ENCODE measurements around the gene LYPD6B.

The LYPD6B gene

DNA sequence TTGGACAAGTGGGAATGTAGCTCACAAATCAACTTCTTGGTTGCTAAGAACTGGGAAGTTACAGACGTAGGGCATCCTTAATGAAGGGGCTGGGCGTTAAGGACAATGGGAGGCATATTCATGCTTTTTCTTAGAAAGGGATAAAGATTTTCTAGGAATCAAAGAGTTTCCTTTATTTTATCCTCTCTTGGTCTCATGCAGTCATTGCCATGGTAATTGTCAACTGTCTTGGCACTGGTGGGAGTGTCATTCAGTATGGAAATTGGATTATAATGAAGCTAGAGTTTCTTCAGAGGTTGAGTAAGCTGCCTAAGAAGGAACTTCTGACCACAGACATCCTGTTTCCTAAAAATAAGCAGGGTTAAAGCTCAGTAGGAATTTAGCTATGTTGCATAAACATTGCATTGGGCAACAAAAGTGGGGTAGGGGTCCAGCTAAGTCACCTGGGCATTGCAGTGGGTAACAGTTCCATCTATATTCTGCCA, 114.0 kb downstream of the LYPD6B start:
- H3K27ac ChIP-seq (replicated peaks; ENCODE audit: low read length), result no peak overlapping the region
- H3K79me1 ChIP-seq (ENCODE audit: low read depth, low read length), result no peaks in the 10 kb centered on the region
- no peaks in the 10 kb centered on the region for H3K36me3 ChIP-seq (replicated peaks in 1 of 2; ENCODE audit: control insufficient read depth in 2 of 2, insufficient read depth in 2 of 2, low read length in 2 of 2)
- H3K4me1 ChIP-seq (ENCODE audit: control insufficient read depth in 2 of 2, insufficient read depth in 1 of 2, low read depth in 1 of 2, low read length in 2 of 2), result no peaks in the 10 kb centered on the region
- H2AFZ ChIP-seq (ENCODE audit: low read length), result no peak overlapping the region
- no peak overlapping the region for H2BK12ac ChIP-seq (ENCODE audit: low read length)
- H3K4me2 ChIP-seq (ENCODE audit: insufficient read depth, low read length, poor library complexity, severe bottlenecking), result no peak overlapping the region
- WGBS, 2 donors (ENCODE audit: extremely low coverage in 2 of 2, insufficient read length in 2 of 2, insufficient replicate concordance in 1 of 2), result no CpG with 5 or more reads among the region's 2 CpGs
- H2AK5ac ChIP-seq (ENCODE audit: low read depth, low read length), result no peak overlapping the region
- H2BK15ac ChIP-seq (ENCODE audit: low read length), result no peak overlapping the region
- no peak overlapping the region for H2BK5ac ChIP-seq (ENCODE audit: low read length)
- H2BK120ac ChIP-seq (ENCODE audit: low read depth, low read length), result no peak overlapping the region
- no peak for DNase-seq (ENCODE audit: low spot score)
- H4K8ac ChIP-seq (ENCODE audit: low read depth, low read length), result no peak overlapping the region
- no peak overlapping the region for H3K14ac ChIP-seq (ENCODE audit: low read length)
- H4K91ac ChIP-seq (ENCODE audit: low read depth, low read length, poor library complexity), result no peak overlapping the region
- peaks cover 0 to 6% (median 0%) of the 10 kb centered on the region in 3 experiments for H3K27me3 ChIP-seq (ENCODE audit: control insufficient read depth in 3 of 3, insufficient read depth in 3 of 3, low read depth in 1 of 3, low read length in 3 of 3)
- H3K9me3 ChIP-seq (replicated peaks in 1 of 2; ENCODE audit: control insufficient read depth in 2 of 2, insufficient read depth in 1 of 2, low read depth in 1 of 2, low read length in 2 of 2), result no peaks in the 10 kb centered on the region
- no peak overlapping the region for H3K9ac ChIP-seq (ENCODE audit: low read depth, low read length, poor library complexity)
- no peak overlapping the region for H3K4ac ChIP-seq (ENCODE audit: low read length)
- H3K4me3 ChIP-seq (ENCODE audit: low read length in 2 of 2), result no peak overlapping the region
- H3K18ac ChIP-seq (ENCODE audit: low read length), result no peak overlapping the region
- no peak overlapping the region for H3K23ac ChIP-seq (ENCODE audit: low read depth, low read length, poor library complexity)

- no peak overlapping the region for H3K18ac ChIP-seq (ENCODE audit: low read length)
- no peak overlapping the region for H3K4me3 ChIP-seq (ENCODE audit: low read length in 2 of 2)
- no peak overlapping the region for H3K4me2 ChIP-seq (ENCODE audit: insufficient read depth, low read length, poor library complexity, severe bottlenecking)
- H4K91ac ChIP-seq (ENCODE audit: low read depth, low read length, poor library complexity), result no peak overlapping the region
- WGBS, 2 donors (ENCODE audit: extremely low coverage in 2 of 2, insufficient read length in 2 of 2, insufficient replicate concordance in 1 of 2), result no CpG with 5 or more reads among the region's 4 CpGs
- no peak overlapping the region for H2BK12ac ChIP-seq (ENCODE audit: low read length)
- no peaks in the 10 kb centered on the region for H3K79me1 ChIP-seq (ENCODE audit: low read depth, low read length)
- H3K9ac ChIP-seq (ENCODE audit: low read depth, low read length, poor library complexity), result no peak overlapping the region
- no peak overlapping the region for H4K8ac ChIP-seq (ENCODE audit: low read depth, low read length)
- H3K4ac ChIP-seq (ENCODE audit: low read length), result no peak overlapping the region
- no peak overlapping the region for H3K23ac ChIP-seq (ENCODE audit: low read depth, low read length, poor library complexity)
- no peak overlapping the region for H3K27ac ChIP-seq (replicated peaks; ENCODE audit: low read length)
- H2BK120ac ChIP-seq (ENCODE audit: low read depth, low read length), result no peak overlapping the region
- no peak overlapping the region for H2BK5ac ChIP-seq (ENCODE audit: low read length)
- H3K36me3 ChIP-seq (replicated peaks in 1 of 2; ENCODE audit: control insufficient read depth in 2 of 2, insufficient read depth in 2 of 2, low read length in 2 of 2), result no peaks in the 10 kb centered on the region
- H3K9me3 ChIP-seq (replicated peaks in 1 of 2; ENCODE audit: control insufficient read depth in 2 of 2, insufficient read depth in 1 of 2, low read depth in 1 of 2, low read length in 2 of 2), result no peaks in the 10 kb centered on the region
- no peak overlapping the region for H3K14ac ChIP-seq (ENCODE audit: low read length)
- H2BK15ac ChIP-seq (ENCODE audit: low read length), result no peak overlapping the region
- no peak overlapping the region for H2AK5ac ChIP-seq (ENCODE audit: low read depth, low read length)
- peaks cover 0 to 4% (median 0%) of the 10 kb centered on the region in 3 experiments for H3K27me3 ChIP-seq (ENCODE audit: control insufficient read depth in 3 of 3, insufficient read depth in 3 of 3, low read depth in 1 of 3, low read length in 3 of 3)
- no peak overlapping the region for H2AFZ ChIP-seq (ENCODE audit: low read length)
- H3K4me1 ChIP-seq (ENCODE audit: control insufficient read depth in 2 of 2, insufficient read depth in 1 of 2, low read depth in 1 of 2, low read length in 2 of 2), result no peaks in the 10 kb centered on the region
- no peak for DNase-seq (ENCODE audit: low spot score)
These were observed 116.9 kb downstream of the LYPD6B start for GRCh38 chr2:149155196-149155969.

DNA sequence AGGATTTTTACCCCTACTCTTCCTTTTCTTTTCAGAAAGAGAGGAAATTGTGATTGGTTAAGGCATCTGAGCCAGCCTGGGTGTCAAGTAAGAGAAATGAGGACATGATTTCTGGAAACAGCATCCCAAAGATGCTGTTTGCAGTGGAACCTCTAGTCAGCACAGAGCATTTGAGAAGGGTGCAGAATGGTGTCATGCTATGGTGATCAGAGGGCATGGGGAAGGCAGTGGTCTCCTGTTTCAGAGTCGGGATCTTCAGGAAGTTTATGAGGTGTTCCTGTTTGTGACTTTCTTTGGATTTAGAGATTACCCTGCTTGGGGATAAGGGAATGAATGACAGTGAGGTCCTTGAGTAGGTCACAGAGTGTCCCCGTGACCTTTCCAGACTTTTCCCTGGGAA, 117.5 kb downstream of the LYPD6B start:
- Histone ChIP-seq H2BK15ac (ENCODE audit: low read length) (no peak overlapping the region), H4K8ac (ENCODE audit: low read depth, low read length) (no peak overlapping the region), H2BK5ac (ENCODE audit: low read length) (no peak overlapping the region), H3K27ac (replicated peaks; ENCODE audit: low read length) (no peak overlapping the region), H3K4me3 (ENCODE audit: low read length in 2 of 2) (no peak overlapping the region), H3K14ac (ENCODE audit: low read length) (no peak overlapping the region), H4K91ac (ENCODE audit: low read depth, low read length, poor library complexity) (no peak overlapping the region), H3K79me1 (ENCODE audit: low read depth, low read length) (no peaks in the 10 kb centered on the region), H2AK5ac (ENCODE audit: low read depth, low read length) (no peak overlapping the region), H3K4ac (ENCODE audit: low read length) (no peak overlapping the region), H3K4me1 (ENCODE audit: control insufficient read depth in 2 of 2, insufficient read depth in 1 of 2, low read depth in 1 of 2, low read length in 2 of 2) (no peaks in the 10 kb centered on the region), H3K36me3 (replicated peaks in 1 of 2; ENCODE audit: control insufficient read depth in 2 of 2, insufficient read depth in 2 of 2, low read length in 2 of 2) (no peaks in the 10 kb centered on the region), H2BK120ac (ENCODE audit: low read depth, low read length) (no peak overlapping the region), H3K4me2 (ENCODE audit: insufficient read depth, low read length, poor library complexity, severe bottlenecking) (no peak overlapping the region), H3K27me3 (ENCODE audit: control insufficient read depth in 3 of 3, insufficient read depth in 3 of 3, low read depth in 1 of 3, low read length in 3 of 3) (peaks cover 0 to 4% (median 0%) of the 10 kb centered on the region in 3 experiments), H2AFZ (ENCODE audit: low read length) (no peak overlapping the region), H3K23ac (ENCODE audit: low read depth, low read length, poor library complexity) (no peak overlapping the region), H2BK12ac (ENCODE audit: low read length) (no peak overlapping the region), H3K18ac (ENCODE audit: low read length) (no peak overlapping the region), H3K9me3 (replicated peaks in 1 of 2; ENCODE audit: control insufficient read depth in 2 of 2, insufficient read depth in 1 of 2, low read depth in 1 of 2, low read length in 2 of 2) (no peaks in the 10 kb centered on the region), H3K9ac (ENCODE audit: low read depth, low read length, poor library complexity) (no peak overlapping the region)
- no CpG with 5 or more reads among the region's 2 CpGs for WGBS, 2 donors (ENCODE audit: extremely low coverage in 2 of 2, insufficient read length in 2 of 2, insufficient replicate concordance in 1 of 2)
- no peak for DNase-seq (ENCODE audit: low spot score)

GRCh38 chr2:149156971-149157740, 118.7 kb downstream of the LYPD6B start:
- Histone ChIP-seq H3K4me3 (ENCODE audit: low read length in 2 of 2) (no peak overlapping the region), H3K36me3 (replicated peaks in 1 of 2; ENCODE audit: control insufficient read depth in 2 of 2, insufficient read depth in 2 of 2, low read length in 2 of 2) (no peaks in the 10 kb centered on the region), H2AK5ac (ENCODE audit: low read depth, low read length) (no peak overlapping the region), H3K4me1 (ENCODE audit: control insufficient read depth in 2 of 2, insufficient read depth in 1 of 2, low read depth in 1 of 2, low read length in 2 of 2) (no peaks in the 10 kb centered on the region), H3K27me3 (ENCODE audit: control insufficient read depth in 3 of 3, insufficient read depth in 3 of 3, low read depth in 1 of 3, low read length in 3 of 3) (no peaks in the 10 kb centered on the region), H3K27ac (replicated peaks; ENCODE audit: low read length) (no peak overlapping the region), H2BK5ac (ENCODE audit: low read length) (no peak overlapping the region), H3K4me2 (ENCODE audit: insufficient read depth, low read length, poor library complexity, severe bottlenecking) (no peak overlapping the region), H3K23ac (ENCODE audit: low read depth, low read length, poor library complexity) (no peak overlapping the region), H3K9me3 (replicated peaks in 1 of 2; ENCODE audit: control insufficient read depth in 2 of 2, insufficient read depth in 1 of 2, low read depth in 1 of 2, low read length in 2 of 2) (no peaks in the 10 kb centered on the region), H2BK15ac (ENCODE audit: low read length) (no peak overlapping the region), H3K14ac (ENCODE audit: low read length) (no peak overlapping the region), H4K91ac (ENCODE audit: low read depth, low read length, poor library complexity) (no peak overlapping the region), H3K79me1 (ENCODE audit: low read depth, low read length) (no peaks in the 10 kb centered on the region), H3K4ac (ENCODE audit: low read length) (no peak overlapping the region), H4K8ac (ENCODE audit: low read depth, low read length) (no peak overlapping the region), H2BK120ac (ENCODE audit: low read depth, low read length) (no peak overlapping the region), H3K18ac (ENCODE audit: low read length) (no peak overlapping the region), H2AFZ (ENCODE audit: low read length) (no peak overlapping the region), H3K9ac (ENCODE audit: low read depth, low read length, poor library complexity) (no peak overlapping the region), H2BK12ac (ENCODE audit: low read length) (no peak overlapping the region)
- WGBS, 2 donors (ENCODE audit: extremely low coverage in 2 of 2, insufficient read length in 2 of 2, insufficient replicate concordance in 1 of 2), result no CpG with 5 or more reads among the region's 8 CpGs
- no peak for DNase-seq (ENCODE audit: low spot score)
